HepG2 (cell line): Measurements from ENCODE around the gene LZTR1. TPM values are rescaled to one million over a fixed set of nuclear protein-coding genes. Genes with fewer than 3 reads are reported as not detected.
A peak's percentile ranks its signal among the peaks of the same experiment; 100 is the strongest.

Source experiments
- CREB1 ChIP-seq, 2 experiments: fragments of 450-650 bp in 1 of 2; IDR thresholded peaks; 2 replicates each; pipeline ENCODE4 v1.6.1; 2016 to 2017; ENCODE audit warnings: control low read depth in 1 of 2, mild to moderate bottlenecking in 1 of 2, missing compliant biosample characterization in 1 of 2, missing genetic modification characterization in 1 of 2
- CTCF ChIP-seq: sonication (generic); formaldehyde crosslinking; IDR thresholded peaks from 2 replicates; pipeline ENCODE4 v1.5.0; 2020; ENCODE audit warnings: mild to moderate bottlenecking, missing genetic modification reagents, moderate library complexity
- DMAP1 ChIP-seq: IDR thresholded peaks from 2 replicates; pipeline ENCODE4 v1.6.1; 2016
- FOXO1 ChIP-seq: sonication (generic); formaldehyde crosslinking; IDR thresholded peaks from 2 replicates; pipeline ENCODE4 v1.4.0; 2020; ENCODE audit warnings: missing genetic modification reagents
- FOXP4 ChIP-seq: sonication (generic); formaldehyde crosslinking; IDR thresholded peaks from 2 replicates; pipeline ENCODE4 v1.4.0; 2020; ENCODE audit warnings: missing genetic modification reagents
- HDAC2 ChIP-seq: sonication (generic); formaldehyde crosslinking; IDR thresholded peaks from 2 replicates; pipeline ENCODE4 v1.4.0; 2020; ENCODE audit warnings: missing genetic modification reagents
- NR2F6 ChIP-seq, 2 experiments: IDR thresholded peaks; 2 replicates each; pipeline ENCODE4 v1.6.1; 2016; ENCODE audit warnings: antibody characterized with exemption in 1 of 2, mild to moderate bottlenecking in 1 of 2
- PHF5A ChIP-seq: IDR thresholded peaks from one replicate; pipeline ENCODE4 v1.6.1; 2018; ENCODE audit warnings: low read depth, missing genetic modification reagents; ENCODE audit not compliant: unreplicated experiment
- POGZ ChIP-seq: sonication (generic); formaldehyde crosslinking; IDR thresholded peaks from 2 replicates; pipeline ENCODE4 v1.4.0; 2020; ENCODE audit warnings: mild to moderate bottlenecking, missing genetic modification reagents
- RCOR2 ChIP-seq: IDR thresholded peaks from 2 replicates; pipeline ENCODE4 v1.6.1; 2016; ENCODE audit warnings: missing biosample characterization, missing genetic modification reagents
- RFX3 ChIP-seq: IDR thresholded peaks from 2 replicates; pipeline ENCODE4 v1.6.1; 2016; ENCODE audit warnings: missing biosample characterization, missing genetic modification reagents
- TFDP1 ChIP-seq: IDR thresholded peaks from 2 replicates; pipeline ENCODE4 v1.6.1; 2016; ENCODE audit warnings: missing compliant biosample characterization, missing genetic modification reagents, borderline replicate concordance
- THAP9 ChIP-seq: sonication (generic); formaldehyde crosslinking; IDR thresholded peaks from 2 replicates; pipeline ENCODE4; 2020; ENCODE audit warnings: missing genetic modification reagents, mild to moderate bottlenecking, borderline replicate concordance
- ZNF10 ChIP-seq: sonication (generic); formaldehyde crosslinking; IDR thresholded peaks from 2 replicates; pipeline ENCODE4 v1.4.0; 2020; ENCODE audit warnings: mild to moderate bottlenecking, low read depth, missing genetic modification reagents, borderline replicate concordance
- ZNF160 ChIP-seq: sonication (generic); formaldehyde crosslinking; IDR thresholded peaks from 2 replicates; pipeline ENCODE4 v1.8.0; 2022; ENCODE audit warnings: mild to moderate bottlenecking, inconsistent platforms, missing genetic modification reagents
- ZNF749 ChIP-seq: sonication (generic); formaldehyde crosslinking; IDR thresholded peaks from 2 replicates; pipeline ENCODE4 v1.8.0; 2022; ENCODE audit warnings: mild to moderate bottlenecking, missing genetic modification reagents, moderate library complexity, borderline replicate concordance
- ZNF777 ChIP-seq: sonication (generic); formaldehyde crosslinking; IDR thresholded peaks from 2 replicates; pipeline ENCODE4 v1.4.0; 2020; ENCODE audit warnings: missing genetic modification reagents
- ZNF883 ChIP-seq: sonication (generic); formaldehyde crosslinking; IDR thresholded peaks from 2 replicates; pipeline ENCODE4 v1.5.1; 2020; ENCODE audit warnings: mild to moderate bottlenecking, missing genetic modification reagents; ENCODE audit errors: not compliant biosample characterization
- polyA plus RNA-seq, 8 experiments: library from polyadenylated mRNA; depleted of rRNA in 3 of 8; stranded (reverse) in 7 of 8; unstranded in 1 of 8; fragments of >200 nt; fragmentation: Illumina TruSeq in 4 of 8; extraction: Trizol in 4 of 8; gene quantifications; 2 replicates each; pipeline versions ENCODE4 v1.2.1 to v1.2.3, GENCODE V29; 2011 to 2016; ENCODE audit warnings: low read depth in 4 of 8, missing spikeins in 1 of 8, mixed read lengths in 1 of 8; ENCODE audit not compliant: insufficient read depth in 1 of 8
- total RNA-seq, 5 experiments: library from RNA; depleted of rRNA; stranded (reverse); fragments of >200 nt; fragmentation: Illumina TruSeq; extraction: Trizol; gene quantifications; 2 replicates each; pipeline ENCODE4 v1.2.3, GENCODE V29; 2016; ENCODE audit warnings: low read depth in 1 of 5

LZTR1 gene
- total and polyA plus RNA-seq, 2 of the 13 experiments (the other 11 are each of a cell fraction or from before 2014, with no cell fraction given) = 21.8 to 22.4 TPM

GRCh38 chr22:20963201-20964052, 18.7 kb upstream of the LZTR1 start (continued):
- no peak for TF ChIP-seq ZNF10 (CRISPR knock-in tag)
- no peak for TF ChIP-seq PHF5A
- TF ChIP-seq FOXO1 (CRISPR knock-in tag) = 0 out of 2 replicates have a peak, but pooled peaks have one; percentile 9
- peak; percentile 83 for TF ChIP-seq HDAC2
- peak; percentile 61 for TF ChIP-seq NR2F6 (IDR thresholded peaks at IDR 0.05)
- peak; percentile 48; the same call in 1 of the 2 replicates for TF ChIP-seq NR2F6 (CRISPR knock-in tag; IDR thresholded peaks at IDR 0.05)
- TF ChIP-seq DMAP1 (CRISPR knock-in tag) = peak; percentile 48; the same call in 1 of the 2 replicates
- peak; percentile 21; the same call in 1 of the 2 replicates for TF ChIP-seq CTCF
- peak; percentile 65; the same call in 1 of the 2 replicates for TF ChIP-seq THAP9 (CRISPR knock-in tag)
- peak; percentile 35; the same call in 1 of the 2 replicates for TF ChIP-seq FOXP4
- TF ChIP-seq POGZ (CRISPR knock-in tag) = 0 out of 2 replicates have a peak, but pooled peaks have one; percentile 31
- no peak for TF ChIP-seq CREB1 (IDR thresholded peaks at IDR 0.05)
- no peak for TF ChIP-seq CREB1 (CRISPR knock-in tag; IDR thresholded peaks at IDR 0.05)
- no peak for TF ChIP-seq ZNF160
- peak; percentile 18; the same call in 1 of the 2 replicates for TF ChIP-seq RCOR2
- no peak for TF ChIP-seq ZNF777
- no peak for TF ChIP-seq ZNF883
- no peak for TF ChIP-seq RFX3 (CRISPR knock-in tag)
- no peak for TF ChIP-seq ZNF749 (CRISPR knock-in tag)
- TF ChIP-seq TFDP1 (CRISPR knock-in tag) = peak; percentile 15; the same call in 1 of the 2 replicates
